ENCODE results near the gene PLCXD3.

DNA sequence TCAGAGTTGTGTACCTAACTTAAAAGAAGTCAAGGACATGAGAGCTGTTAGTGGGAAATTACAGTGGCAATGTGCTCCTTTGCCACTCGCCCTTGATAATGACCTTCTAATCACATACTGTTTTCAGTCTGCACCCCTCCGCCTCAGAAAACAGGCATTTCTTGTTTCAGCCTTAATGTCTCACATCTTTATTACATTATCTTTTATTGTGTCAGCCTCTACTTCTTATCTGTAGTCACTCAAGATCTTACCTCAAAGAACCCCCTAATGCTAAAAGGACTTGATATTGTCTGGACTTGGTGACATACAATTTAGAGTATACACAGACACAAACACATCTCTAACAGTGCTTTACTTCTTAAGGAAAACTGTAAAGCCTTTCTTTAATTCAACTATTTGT, 97.9 kb downstream of the PLCXD3 start:
- no peak for TF ChIP-seq CTCF (IDR thresholded peaks at IDR 0.05; ENCODE audit: insufficient read depth, low read length)
- no peak for TF ChIP-seq REST (IDR thresholded peaks at IDR 0.05; ENCODE audit: insufficient replicate concordance, low read depth)

Measured in HL-60 (cell line).